ENCODE measurements around the gene STK11IP. TPM values are rescaled to one million over a fixed set of nuclear protein-coding genes. Genes with fewer than 3 reads are reported as not detected.

Gene STK11IP
- total RNA-seq, 2 experiments from 2014 or later = 30.0 to 33.1 TPM

- H3K27ac Mint-ChIP-seq = no peak overlapping the region
- DNase-seq = no peak
- no peaks in the 10 kb centered on the region for H3K4me1 Mint-ChIP-seq (ENCODE audit: low read depth)
- no peaks in the 10 kb centered on the region for H3K9me3 Mint-ChIP-seq (ENCODE audit: insufficient read depth)
- CTCF ChIA-PET = interaction anchor here (1.1 kb wide), 1 partner anchor 121 kb away, joined by 3 read pairs; no protein-coding TSS in a partner anchor
- H3K4me3 Mint-ChIP-seq = no peak overlapping the region
- peaks cover 16% of the 10 kb centered on the region for H3K27me3 Mint-ChIP-seq (ENCODE audit: low read depth)
- no peak for ATAC-seq
- no peaks in the 10 kb centered on the region for H3K36me3 Mint-ChIP-seq (ENCODE audit: low read depth)
- POLR2A ChIA-PET = no interaction called here
Observed at GRCh38 chr2:219661955-219662395, 64.3 kb downstream of the STK11IP start.

GRCh38 chr2:219662566-219662965, 64.9 kb downstream of the STK11IP start:
- POLR2A ChIA-PET = no interaction called here
- Mint-ChIP-seq H3K36me3 (ENCODE audit: low read depth) (no peaks in the 10 kb centered on the region), H3K27me3 (ENCODE audit: low read depth) (peaks cover 13% of the 10 kb centered on the region), H3K4me3 (no peak overlapping the region), H3K4me1 (ENCODE audit: low read depth) (no peaks in the 10 kb centered on the region), H3K9me3 (ENCODE audit: insufficient read depth) (no peaks in the 10 kb centered on the region), H3K27ac (no peak overlapping the region)
- DNase-seq (no peak), ATAC-seq (no peak)
- CTCF ChIA-PET = no interaction called here

GRCh38 chr2:219663116-219663762, 65.6 kb downstream of the STK11IP start:
- POLR2A ChIA-PET = no interaction called here
- peaks cover 12% of the 10 kb centered on the region for H3K27me3 Mint-ChIP-seq (ENCODE audit: low read depth)
- no peaks in the 10 kb centered on the region for H3K36me3 Mint-ChIP-seq (ENCODE audit: low read depth)
- no peaks in the 10 kb centered on the region for H3K9me3 Mint-ChIP-seq (ENCODE audit: insufficient read depth)
- CTCF ChIA-PET = no interaction called here
- no peak overlapping the region for H3K27ac Mint-ChIP-seq
- H3K4me1 Mint-ChIP-seq (ENCODE audit: low read depth) = no peaks in the 10 kb centered on the region
- H3K4me3 Mint-ChIP-seq = no peak overlapping the region
- ATAC-seq = no peak
- DNase-seq = no peak

GRCh38 chr2:219664041-219664440, 66.4 kb downstream of the STK11IP start:
- ATAC-seq (no peak), DNase-seq (no peak)
- ChIA-PET CTCF (interaction anchor here (1.2 kb wide), 1 partner anchor 104 kb away, joined by 3 read pairs; no protein-coding TSS in a partner anchor), POLR2A (no interaction called here)
- Mint-ChIP-seq H3K27me3 (ENCODE audit: low read depth) (peaks cover 12% of the 10 kb centered on the region), H3K9me3 (ENCODE audit: insufficient read depth) (no peaks in the 10 kb centered on the region), H3K4me1 (ENCODE audit: low read depth) (no peaks in the 10 kb centered on the region), H3K36me3 (ENCODE audit: low read depth) (no peaks in the 10 kb centered on the region), H3K4me3 (no peak overlapping the region), H3K27ac (no peak overlapping the region)

GRCh38 chr2:219664944-219665343, 67.3 kb downstream of the STK11IP start:
- H3K36me3 Mint-ChIP-seq (ENCODE audit: low read depth) = no peaks in the 10 kb centered on the region
- ChIA-PET CTCF (interaction anchor here (1.2 kb wide), 1 partner anchor 105 kb away, joined by 3 read pairs; no protein-coding TSS in a partner anchor), POLR2A (interaction anchor here (0.6 kb wide), 1 partner anchor 68 kb away, joined by 3 read pairs; no protein-coding TSS in a partner anchor)
- H3K4me1 Mint-ChIP-seq (ENCODE audit: low read depth) = no peaks in the 10 kb centered on the region
- peaks cover 16% of the 10 kb centered on the region for H3K27me3 Mint-ChIP-seq (ENCODE audit: low read depth)
- H3K4me3 Mint-ChIP-seq = no peak overlapping the region
- no peak for ATAC-seq
- no peak overlapping the region for H3K27ac Mint-ChIP-seq
- no peaks in the 10 kb centered on the region for H3K9me3 Mint-ChIP-seq (ENCODE audit: insufficient read depth)
- DNase-seq = no peak

- Mint-ChIP-seq H3K27me3 (ENCODE audit: low read depth) (peaks cover 16% of the 10 kb centered on the region), H3K4me3 (no peak overlapping the region), H3K27ac (no peak overlapping the region), H3K9me3 (ENCODE audit: insufficient read depth) (no peaks in the 10 kb centered on the region), H3K36me3 (ENCODE audit: low read depth) (no peaks in the 10 kb centered on the region), H3K4me1 (ENCODE audit: low read depth) (no peaks in the 10 kb centered on the region)
- POLR2A ChIA-PET = no interaction called here
- CTCF ChIA-PET = interaction anchor here (1.7 kb wide), 1 partner anchor 24 kb away, joined by 3 read pairs; no protein-coding TSS in a partner anchor
- DNase-seq (no peak), ATAC-seq (no peak)
Observed at GRCh38 chr2:219665926-219666325, 68.3 kb downstream of the STK11IP start.

Small RNA genes within 50 kb of the gene (microRNA-seq; reads per million reads assigned to microRNA genes)
- gene MIR3132 = not detected

Other genes starting within 250 kb of the STK11IP start
- 10 to 100 TPM; 58.1 to 59.7 TPM for gene DNPEP, start 209.9 kb upstream of the STK11IP start, total RNA-seq
- not detected for gene DES, start 179.5 kb upstream of the STK11IP start, total RNA-seq
- 10 to 100 TPM; 10.8 to 11.6 TPM for gene SPEG, start 163.0 kb upstream of the STK11IP start, total RNA-seq
- gene GMPPA, start 99.0 kb upstream of the STK11IP start, total RNA-seq = 10 to 100 TPM; 37.8 to 41.2 TPM
- gene ASIC4, start 83.4 kb upstream of the STK11IP start, total RNA-seq = not detected
- gene CHPF, start 54.0 kb upstream of the STK11IP start, total RNA-seq = 1 to 10 TPM; 7.1 to 7.3 TPM
- under 1 TPM; 0.47 to 0.60 TPM for gene TMEM198, start 53.8 kb upstream of the STK11IP start, total RNA-seq
- gene OBSL1, start 26.3 kb upstream of the STK11IP start, total RNA-seq = under 1 TPM; 0.18 to 0.45 TPM
- not detected for gene INHA, start 25.5 kb upstream of the STK11IP start, total RNA-seq
- gene SLC4A3, start 29.8 kb downstream of the STK11IP start, total RNA-seq = not detected